AG09309 (cell line): ENCODE data around the gene BUD13.

Source experiments
- DNase-seq: peaks from one replicate; pipeline ENCODE4 v3.0.0-alpha.2; 2010; ENCODE audit warnings: low read depth
- H3K4me3 ChIP-seq: 2 replicates; pipeline ENCODE4 v1.5.1; 2011; ENCODE audit warnings: mild to moderate bottlenecking, low read depth, low read length, moderate library complexity; ENCODE audit not compliant: control insufficient read depth
- TF ChIP-seq, protein P1 (sequence below): IDR thresholded peaks from 2 replicates; pipeline ENCODE4 v1.5.1; 2011; ENCODE audit warnings: mild to moderate bottlenecking, low read depth, low read length, inconsistent platforms; ENCODE audit not compliant: insufficient read depth, control insufficient read depth; ENCODE audit errors: missing control alignments

BUD13 gene

DNA sequence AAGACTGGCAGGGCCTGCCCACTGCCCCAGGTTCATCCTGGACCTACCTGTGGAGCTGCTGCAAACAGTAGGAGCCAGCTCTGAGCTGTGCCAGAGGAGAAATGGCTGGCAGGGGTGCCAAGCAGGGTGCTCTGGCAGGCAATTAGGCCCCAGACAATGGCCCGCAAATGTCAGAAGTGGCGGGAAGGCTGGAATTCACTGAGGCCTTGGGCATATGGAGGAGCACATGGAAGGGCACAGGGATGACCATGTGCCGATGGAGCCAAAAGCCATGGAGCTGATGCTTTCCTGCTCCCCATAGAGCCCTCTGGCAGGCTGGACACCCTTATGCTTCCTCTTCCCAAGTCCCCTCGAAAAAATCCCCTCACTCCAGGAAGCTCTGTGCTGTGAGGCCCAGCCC is 62.0 kb downstream of the BUD13 start:
- no peak for DNase-seq
- H3K4me3 ChIP-seq, result no peak overlapping the region
- TF ChIP-seq, protein P1, sequence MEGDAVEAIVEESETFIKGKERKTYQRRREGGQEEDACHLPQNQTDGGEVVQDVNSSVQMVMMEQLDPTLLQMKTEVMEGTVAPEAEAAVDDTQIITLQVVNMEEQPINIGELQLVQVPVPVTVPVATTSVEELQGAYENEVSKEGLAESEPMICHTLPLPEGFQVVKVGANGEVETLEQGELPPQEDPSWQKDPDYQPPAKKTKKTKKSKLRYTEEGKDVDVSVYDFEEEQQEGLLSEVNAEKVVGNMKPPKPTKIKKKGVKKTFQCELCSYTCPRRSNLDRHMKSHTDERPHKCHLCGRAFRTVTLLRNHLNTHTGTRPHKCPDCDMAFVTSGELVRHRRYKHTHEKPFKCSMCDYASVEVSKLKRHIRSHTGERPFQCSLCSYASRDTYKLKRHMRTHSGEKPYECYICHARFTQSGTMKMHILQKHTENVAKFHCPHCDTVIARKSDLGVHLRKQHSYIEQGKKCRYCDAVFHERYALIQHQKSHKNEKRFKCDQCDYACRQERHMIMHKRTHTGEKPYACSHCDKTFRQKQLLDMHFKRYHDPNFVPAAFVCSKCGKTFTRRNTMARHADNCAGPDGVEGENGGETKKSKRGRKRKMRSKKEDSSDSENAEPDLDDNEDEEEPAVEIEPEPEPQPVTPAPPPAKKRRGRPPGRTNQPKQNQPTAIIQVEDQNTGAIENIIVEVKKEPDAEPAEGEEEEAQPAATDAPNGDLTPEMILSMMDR, result no peak

DNA sequence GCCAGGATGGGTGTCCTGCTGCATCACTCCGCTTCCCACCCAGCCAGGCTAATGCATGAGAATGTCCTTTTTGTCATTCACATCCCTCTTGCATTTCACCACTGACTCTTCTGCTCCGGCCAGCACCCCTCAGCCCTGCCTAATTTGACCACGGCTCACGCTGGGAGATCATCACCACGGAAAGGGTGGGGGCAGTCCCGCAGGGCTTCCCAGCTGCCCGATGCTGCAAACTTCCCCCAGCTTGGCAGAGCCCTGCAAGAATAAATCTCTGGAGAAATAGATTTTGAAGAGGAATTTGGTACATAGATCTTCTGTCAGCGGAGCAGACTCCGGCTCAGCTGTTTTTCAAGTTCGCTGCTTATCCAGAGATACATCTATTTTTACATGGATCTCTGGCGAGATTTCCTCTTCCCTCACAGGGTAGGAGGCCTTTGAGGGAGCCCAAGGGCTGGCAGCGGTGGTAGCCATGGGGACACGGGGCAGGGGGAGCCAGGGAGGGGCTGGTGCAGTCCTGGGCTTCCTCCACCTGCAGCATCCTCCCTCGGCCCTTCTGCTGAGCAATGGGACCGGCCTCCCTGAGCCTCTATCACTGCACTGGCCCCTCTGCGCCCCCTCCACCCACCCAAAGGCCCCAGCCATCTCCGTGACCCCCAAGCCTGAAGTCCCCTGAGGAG is 62.6 kb downstream of the BUD13 start:
- no peak overlapping the region for H3K4me3 ChIP-seq
- no peak for DNase-seq
- TF ChIP-seq, protein P1, result no peak

DNA sequence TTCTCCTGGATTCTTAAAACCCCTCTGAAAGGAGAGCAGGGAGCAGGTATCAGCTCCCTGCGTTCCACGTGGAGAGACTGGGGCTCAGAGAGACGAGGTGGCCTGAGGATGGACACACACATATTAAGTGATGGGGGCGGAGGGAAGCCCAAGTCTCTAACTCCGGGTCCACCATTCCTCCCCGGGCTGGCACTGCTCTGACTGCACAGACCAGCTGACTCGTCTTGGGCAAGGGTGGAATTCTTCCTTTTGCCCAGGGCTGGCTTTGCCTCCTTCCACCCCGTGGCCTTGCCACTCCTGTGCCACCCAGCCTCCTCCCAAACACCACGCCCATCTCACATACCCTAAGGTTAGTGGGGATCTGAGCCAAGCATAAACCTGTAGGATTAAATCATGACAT is 65.0 kb downstream of the BUD13 start:
- no peak for DNase-seq

DNA sequence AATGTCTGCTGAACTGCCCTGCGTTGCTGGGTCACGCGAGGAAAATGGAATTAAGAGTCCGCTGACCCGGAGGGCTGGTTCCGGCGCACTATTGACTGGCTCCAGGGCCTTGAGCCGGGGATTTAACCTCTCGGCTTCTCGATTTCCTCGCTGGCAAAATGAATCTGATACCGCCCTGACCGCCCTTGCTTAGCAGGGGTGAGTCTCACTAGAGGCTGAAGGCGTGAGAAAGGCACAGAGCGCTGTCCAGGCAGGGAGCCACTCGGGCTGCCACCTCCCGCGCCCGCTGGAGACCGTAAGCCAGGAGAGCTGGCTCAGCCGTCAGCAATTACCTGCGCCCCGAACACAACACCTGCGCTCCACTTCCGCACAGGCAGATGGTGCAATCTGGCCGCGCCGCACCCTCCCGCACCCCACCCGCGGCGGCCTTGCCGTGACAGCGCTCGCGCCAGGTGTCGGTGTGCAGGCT is 65.6 kb downstream of the BUD13 start:
- no peak for DNase-seq
- no peak overlapping the region for H3K4me3 ChIP-seq

More for the DNA sequence above, 65.0 kb downstream of the BUD13 start:
- H3K4me3 ChIP-seq, result no peak overlapping the region
- TF ChIP-seq, protein P1, result no peak

DNA sequence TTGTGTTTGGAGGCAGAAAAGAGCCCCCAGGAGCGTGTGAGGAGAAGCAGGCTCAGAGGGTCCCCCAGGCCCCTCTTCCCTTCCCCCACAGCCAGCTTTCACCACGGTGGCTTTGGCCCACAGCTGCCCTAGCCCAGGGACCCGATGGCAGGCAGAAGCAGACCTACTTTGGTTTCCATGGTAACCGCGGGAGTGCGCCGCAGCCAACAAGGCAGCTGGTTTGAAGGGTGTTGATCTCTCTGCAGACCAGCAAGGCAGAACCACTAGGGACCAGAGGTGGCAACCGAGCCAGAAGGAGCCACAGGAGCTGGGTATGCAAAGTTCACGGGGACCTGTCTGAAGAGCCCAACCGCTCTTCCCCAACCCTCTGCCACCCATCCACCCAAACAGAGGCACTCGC is 69.4 kb downstream of the BUD13 start:
- TF ChIP-seq, protein P1, result no peak
- DNase-seq, result no peak
- H3K4me3 ChIP-seq, result no peak overlapping the region

More for the DNA sequence above, 65.6 kb downstream of the BUD13 start:
- TF ChIP-seq, protein P1, result no peak

DNA sequence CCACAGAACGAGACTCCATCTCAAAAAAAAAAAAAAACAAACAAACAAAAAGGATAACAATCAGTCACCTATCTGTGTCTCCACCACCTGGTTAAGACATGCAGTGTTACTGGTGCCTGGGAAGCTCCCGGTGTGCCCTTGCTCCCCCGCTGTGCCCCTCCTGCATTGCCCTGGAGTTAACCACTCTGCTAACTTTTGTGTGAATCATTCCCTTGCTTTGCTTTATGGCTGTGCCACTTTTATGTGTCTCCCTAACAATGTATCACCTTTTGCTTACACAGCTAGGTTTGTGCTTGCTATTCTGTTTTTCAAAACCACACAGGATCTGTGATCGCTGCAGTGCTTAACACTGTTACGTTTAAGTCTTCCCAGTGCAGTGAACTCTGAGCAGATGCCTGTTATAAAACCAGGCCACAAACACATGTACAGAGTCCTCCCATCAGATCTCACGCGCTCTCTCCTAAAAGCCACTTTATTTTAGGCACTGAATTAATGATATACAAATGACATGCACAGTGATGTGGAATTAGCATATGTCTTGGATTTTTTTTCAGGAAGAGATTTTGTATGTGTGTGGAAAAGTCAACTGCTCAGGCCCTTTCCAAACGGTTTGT is 69.9 kb downstream of the BUD13 start:
- no peak for DNase-seq
- H3K4me3 ChIP-seq, result no peak overlapping the region
- TF ChIP-seq, protein P1, result no peak
